Ishikawa (cell line): ENCODE results near the gene PAK5.

Experiments used
- CEBPB ChIP-seq: IDR thresholded peaks from 2 replicates; pipeline ENCODE4 v1.6.1; 2012
- CREB1 ChIP-seq: IDR thresholded peaks from 2 replicates; pipeline ENCODE4 v1.6.1; 2012; ENCODE audit warnings: low read depth
- EGR1 ChIP-seq: IDR thresholded peaks from 2 replicates; pipeline ENCODE4 v1.6.1; 2012
- EP300 ChIP-seq: IDR thresholded peaks from 2 replicates; pipeline ENCODE4 v1.6.1; 2012; ENCODE audit warnings: borderline replicate concordance
- FOXM1 ChIP-seq: IDR thresholded peaks from 2 replicates; pipeline ENCODE4 v1.6.1; 2012; ENCODE audit warnings: low read depth, borderline replicate concordance
- MAX ChIP-seq: IDR thresholded peaks from 2 replicates; pipeline ENCODE4 v1.6.1; 2012
- NFIC ChIP-seq: IDR thresholded peaks from 2 replicates; pipeline ENCODE4 v1.6.1; 2012
- RAD21 ChIP-seq: IDR thresholded peaks from 2 replicates; pipeline ENCODE4 v1.6.1; 2012; ENCODE audit warnings: low read depth
- REST ChIP-seq: IDR thresholded peaks from 2 replicates; pipeline ENCODE4 v1.6.1; 2012; ENCODE audit warnings: low read depth, mild to moderate bottlenecking
- TAF1 ChIP-seq: IDR thresholded peaks from 2 replicates; pipeline ENCODE4 v1.6.1; 2012; ENCODE audit warnings: low read depth, mild to moderate bottlenecking
- TCF12 ChIP-seq: IDR thresholded peaks from 2 replicates; pipeline ENCODE4 v1.6.1; 2012; ENCODE audit warnings: low read depth
- TEAD4 ChIP-seq: IDR thresholded peaks from 2 replicates; pipeline ENCODE4 v1.6.1; 2012
- USF1 ChIP-seq: IDR thresholded peaks from 2 replicates; pipeline ENCODE4 v1.6.1; 2012
- YY1 ChIP-seq: IDR thresholded peaks from 2 replicates; pipeline ENCODE4 v1.6.1; 2012; ENCODE audit warnings: low read depth
- ZBTB7A ChIP-seq: IDR thresholded peaks from 2 replicates; pipeline ENCODE4 v1.6.1; 2012; ENCODE audit warnings: low read depth

The PAK5 gene

GRCh38 chr20:9837634-9838033 lies 1.2 kb downstream of the PAK5 start:
- TF ChIP-seq EP300 (no peak), RAD21 (no peak), TCF12 (no peak), USF1 (no peak), MAX (no peak), TAF1 (no peak), FOXM1 (no peak), REST (no peak), ZBTB7A (no peak), CEBPB (no peak), EGR1 (no peak), NFIC (no peak), TEAD4 (no peak)

- TF ChIP-seq EP300 (no peak), CREB1 (no peak), TEAD4 (no peak), CEBPB (no peak), TCF12 (no peak), EGR1 (no peak), REST (no peak), NFIC (no peak), RAD21 (no peak), USF1 (no peak), YY1 (no peak), ZBTB7A (no peak), FOXM1 (no peak), TAF1 (no peak), MAX (no peak)
These were observed 3.6 kb downstream of the PAK5 start for GRCh38 chr20:9835302-9835701.

- TF ChIP-seq EGR1 (no peak), RAD21 (no peak), CEBPB (no peak), ZBTB7A (no peak), YY1 (no peak), USF1 (no peak), NFIC (no peak)
These were observed 7.8 kb downstream of the PAK5 start for GRCh38 chr20:9831032-9831431.

GRCh38 chr20:9829835-9830234 lies 9.0 kb downstream of the PAK5 start:
- TF ChIP-seq USF1 (no peak), REST (peak; percentile 40; the same call in 1 of the 2 replicates), FOXM1 (no peak)
